Activated naive CD8-positive, alpha-beta T cell treated with anti-CD3 and anti-CD28 coated beads, Interleukin-2, amount 10 ng/mL, durations not matched to agents 7 days and 5 days (primary cell): Measurements from ENCODE around the gene CDYL. TPM values are rescaled to one million over a fixed set of nuclear protein-coding genes. Genes with fewer than 3 reads are reported as not detected.

Experiments used
- ATAC-seq: fragments of 150-1000 bp; cut with Tn5 transposase; one replicate; pipeline ENCODE4 v1.10.0; 2021; ENCODE audit warnings: low read depth, moderate library complexity
- POLR2A ChIA-PET: fragments of 350-600 bp; sonication (Branson Sonifier 250); formaldehyde crosslinking; loops from one replicate; lab custom pipeline; 2021; ENCODE audit warnings: antibody characterized with exemption; lab: Charles Lee
- DNase-seq: peaks from one replicate; pipeline ENCODE4 v3.0.0; 2021
- H3K27ac Mint-ChIP-seq: one replicate; pipeline ENCODE4 v1.8.0; 2022; ENCODE audit warnings: mild to moderate bottlenecking, mixed read lengths
- H3K27me3 Mint-ChIP-seq: one replicate; pipeline ENCODE4 v1.8.0; 2022; ENCODE audit warnings: mild to moderate bottlenecking, moderate library complexity, mixed read lengths
- H3K36me3 Mint-ChIP-seq: one replicate; pipeline ENCODE4 v1.8.0; 2021; ENCODE audit warnings: mild to moderate bottlenecking, mixed read lengths
- H3K4me1 Mint-ChIP-seq: one replicate; pipeline ENCODE4 v1.8.0; 2021; ENCODE audit warnings: mixed read lengths
- H3K4me3 Mint-ChIP-seq: one replicate; pipeline ENCODE4 v1.8.0; 2022; ENCODE audit warnings: mild to moderate bottlenecking, moderate library complexity, mixed read lengths
- H3K9me3 Mint-ChIP-seq: one replicate; pipeline ENCODE4 v1.8.0; 2021; ENCODE audit warnings: mixed read lengths
- total RNA-seq, 2 experiments: library from RNA; stranded (reverse); gene quantifications; one replicate each; pipeline ENCODE4 v1.2.3, GENCODE V29; 2021

Gene CDYL
- total RNA-seq, 2 experiments from 2014 or later = 44.0 to 46.7 TPM

DNA sequence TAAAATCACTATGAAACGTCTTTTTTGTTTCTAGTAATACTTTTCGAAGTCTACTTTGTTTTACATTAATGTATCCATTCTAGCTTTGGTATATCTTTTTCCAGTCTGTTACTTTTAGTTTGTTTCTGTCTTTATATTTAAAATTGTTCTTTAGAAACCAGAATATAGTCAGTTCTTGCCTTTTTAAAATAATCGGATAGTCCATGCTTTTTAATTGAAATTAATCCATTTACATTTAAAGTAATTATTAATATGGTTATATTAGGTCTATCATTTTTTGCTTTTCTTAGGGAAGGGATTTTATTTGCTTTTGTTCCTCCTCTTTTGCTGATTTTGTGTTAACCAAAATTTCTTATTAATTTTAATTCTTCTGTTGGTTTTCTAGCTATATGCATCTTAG, 23.7 kb downstream of the CDYL start:
- Mint-ChIP-seq H3K9me3 (peaks cover 1% of the 10 kb centered on the region), H3K36me3 (peaks cover 9% of the 10 kb centered on the region), H3K4me1 (peaks cover 30% of the 10 kb centered on the region), H3K4me3 (no peak overlapping the region), H3K27me3 (no peaks in the 10 kb centered on the region), H3K27ac (no peak overlapping the region)
- ATAC-seq (no peak), DNase-seq (no peak)
- POLR2A ChIA-PET = no interaction called here

DNA sequence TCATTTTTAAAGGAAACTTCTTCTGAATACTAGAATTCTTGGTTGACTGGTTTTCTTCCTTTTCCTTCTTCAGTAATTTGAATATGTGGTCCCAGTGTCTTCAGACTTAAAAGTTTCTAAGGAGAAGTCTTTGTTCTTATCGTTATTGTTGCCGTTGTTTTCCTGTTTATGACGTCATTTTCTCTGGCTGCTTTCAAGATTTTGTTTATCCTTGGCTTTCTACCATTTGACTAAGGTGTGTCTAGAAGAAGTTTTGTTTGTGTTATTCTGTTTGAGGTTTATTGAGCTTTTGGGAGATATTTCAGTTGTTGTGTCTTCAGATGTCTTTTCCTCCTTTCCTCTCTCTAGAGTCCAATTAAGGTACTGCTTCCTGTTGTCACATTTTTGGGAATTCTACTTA, 24.5 kb downstream of the CDYL start:
- no peak for DNase-seq
- H3K27me3 Mint-ChIP-seq = no peaks in the 10 kb centered on the region
- no peak overlapping the region for H3K27ac Mint-ChIP-seq
- peaks cover 8% of the 10 kb centered on the region for H3K36me3 Mint-ChIP-seq
- H3K4me3 Mint-ChIP-seq = no peak overlapping the region
- H3K9me3 Mint-ChIP-seq = peaks cover 1% of the 10 kb centered on the region
- POLR2A ChIA-PET = interaction anchor here (1.0 kb wide), 1 partner anchor 11 kb away, joined by 4 read pairs; no protein-coding TSS in a partner anchor
- ATAC-seq = no peak
- H3K4me1 Mint-ChIP-seq = peaks cover 32% of the 10 kb centered on the region

GRCh38 chr6:4801491-4802110, 25.4 kb downstream of the CDYL start:
- peaks cover 35% of the 10 kb centered on the region for H3K4me1 Mint-ChIP-seq
- peaks cover 1% of the 10 kb centered on the region for H3K9me3 Mint-ChIP-seq
- H3K4me3 Mint-ChIP-seq = peak overlapping the region; percentile 55
- POLR2A ChIA-PET = interaction anchor here (0.6 to 1.0 kb wide), 2 partner anchors 10 to 14 kb away, joined by 4 read pairs; no protein-coding TSS in a partner anchor
- H3K27ac Mint-ChIP-seq = no peak overlapping the region
- DNase-seq (no peak), ATAC-seq (peak; percentile 83)
- H3K27me3 Mint-ChIP-seq = no peaks in the 10 kb centered on the region
- H3K36me3 Mint-ChIP-seq = peaks cover 8% of the 10 kb centered on the region

DNA sequence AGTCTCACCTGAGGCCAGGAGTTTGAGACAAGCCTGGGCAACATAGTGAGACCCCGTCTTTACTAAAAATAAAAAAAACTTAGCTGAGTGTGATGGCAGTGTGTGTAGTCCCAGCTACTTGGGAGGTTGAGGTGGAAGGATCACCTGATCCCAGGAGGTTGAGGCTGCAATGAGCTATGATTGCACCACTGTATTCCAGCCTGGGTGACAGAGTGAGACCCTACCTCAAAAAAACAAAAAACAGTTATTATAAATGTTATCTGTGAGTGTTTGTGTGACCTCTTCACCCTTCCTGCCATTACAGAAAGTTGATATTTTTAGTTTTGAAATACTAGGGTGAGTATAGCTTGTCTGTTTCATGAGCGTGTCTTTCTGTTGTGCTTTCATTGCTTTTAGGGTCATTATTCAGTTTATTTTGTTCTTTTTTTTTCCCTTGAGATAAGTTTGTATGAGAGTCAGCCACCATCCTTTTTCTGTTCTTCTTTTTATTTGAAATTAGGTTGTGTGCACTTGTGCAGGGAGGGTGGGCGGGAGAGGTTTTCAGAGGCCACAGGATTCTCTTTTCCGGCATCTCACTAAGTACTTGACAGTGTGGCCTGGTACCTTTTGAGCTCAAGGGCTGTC, 26.2 kb downstream of the CDYL start:
- Mint-ChIP-seq H3K27me3 (no peaks in the 10 kb centered on the region), H3K36me3 (peaks cover 8% of the 10 kb centered on the region), H3K27ac (no peak overlapping the region), H3K4me1 (peaks cover 41% of the 10 kb centered on the region), H3K4me3 (no peak overlapping the region), H3K9me3 (peaks cover 1% of the 10 kb centered on the region)
- DNase-seq (no peak), ATAC-seq (no peak)
- POLR2A ChIA-PET = no interaction called here

DNA sequence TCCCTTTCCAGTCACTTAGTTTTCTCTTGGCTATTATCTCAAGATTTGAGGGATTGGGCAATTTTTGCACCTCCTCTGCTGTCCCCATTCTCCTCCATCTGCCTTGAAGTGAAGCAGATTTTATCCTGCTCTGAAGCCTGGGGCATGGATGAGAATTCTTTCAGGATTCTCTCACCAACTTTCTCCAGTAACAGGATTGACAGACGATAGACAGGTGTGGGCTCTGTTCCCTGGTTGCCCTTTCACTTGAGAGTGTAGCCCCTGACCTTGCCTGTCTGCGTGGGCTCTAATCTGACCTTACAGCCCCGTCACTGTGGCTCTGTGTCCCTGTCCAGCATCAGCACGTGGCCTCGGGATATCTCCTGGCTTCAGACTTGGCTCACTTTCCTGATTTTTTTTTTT, 27.1 kb downstream of the CDYL start:
- POLR2A ChIA-PET = no interaction called here

DNA sequence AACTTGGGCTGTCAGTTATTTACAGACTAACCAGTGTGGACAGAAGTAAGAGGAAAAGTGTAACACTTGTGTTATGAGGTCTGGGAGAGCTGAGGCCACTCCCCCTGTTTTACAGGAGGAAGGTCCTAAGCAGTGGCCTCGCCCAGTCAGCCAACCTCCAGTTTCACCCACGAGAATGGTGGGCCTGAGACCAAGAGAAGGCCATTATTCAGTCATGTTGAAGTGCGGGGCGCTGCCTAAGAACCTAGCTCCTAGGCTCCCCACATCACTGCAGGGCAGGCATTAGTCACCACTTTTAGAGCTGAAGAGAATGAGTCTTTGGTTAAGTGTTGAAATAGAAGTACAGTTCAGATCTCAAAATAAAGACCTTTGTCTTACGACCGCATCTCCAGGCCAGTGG, 27.9 kb downstream of the CDYL start:
- ATAC-seq (no peak), DNase-seq (no peak)
- no peak overlapping the region for H3K4me3 Mint-ChIP-seq
- no peak overlapping the region for H3K27ac Mint-ChIP-seq
- no peaks in the 10 kb centered on the region for H3K27me3 Mint-ChIP-seq
- POLR2A ChIA-PET = no interaction called here
- peaks cover under 1% of the 10 kb centered on the region for H3K9me3 Mint-ChIP-seq
- peaks cover 18% of the 10 kb centered on the region for H3K36me3 Mint-ChIP-seq
- peaks cover 38% of the 10 kb centered on the region for H3K4me1 Mint-ChIP-seq

More for the DNA sequence above, 27.1 kb downstream of the CDYL start:
- H3K27ac Mint-ChIP-seq = no peak overlapping the region
- H3K4me1 Mint-ChIP-seq = peaks cover 40% of the 10 kb centered on the region
- DNase-seq (no peak), ATAC-seq (no peak)
- H3K9me3 Mint-ChIP-seq = peaks cover 1% of the 10 kb centered on the region
- no peak overlapping the region for H3K4me3 Mint-ChIP-seq
- peaks cover 11% of the 10 kb centered on the region for H3K36me3 Mint-ChIP-seq
- H3K27me3 Mint-ChIP-seq = no peaks in the 10 kb centered on the region

DNA sequence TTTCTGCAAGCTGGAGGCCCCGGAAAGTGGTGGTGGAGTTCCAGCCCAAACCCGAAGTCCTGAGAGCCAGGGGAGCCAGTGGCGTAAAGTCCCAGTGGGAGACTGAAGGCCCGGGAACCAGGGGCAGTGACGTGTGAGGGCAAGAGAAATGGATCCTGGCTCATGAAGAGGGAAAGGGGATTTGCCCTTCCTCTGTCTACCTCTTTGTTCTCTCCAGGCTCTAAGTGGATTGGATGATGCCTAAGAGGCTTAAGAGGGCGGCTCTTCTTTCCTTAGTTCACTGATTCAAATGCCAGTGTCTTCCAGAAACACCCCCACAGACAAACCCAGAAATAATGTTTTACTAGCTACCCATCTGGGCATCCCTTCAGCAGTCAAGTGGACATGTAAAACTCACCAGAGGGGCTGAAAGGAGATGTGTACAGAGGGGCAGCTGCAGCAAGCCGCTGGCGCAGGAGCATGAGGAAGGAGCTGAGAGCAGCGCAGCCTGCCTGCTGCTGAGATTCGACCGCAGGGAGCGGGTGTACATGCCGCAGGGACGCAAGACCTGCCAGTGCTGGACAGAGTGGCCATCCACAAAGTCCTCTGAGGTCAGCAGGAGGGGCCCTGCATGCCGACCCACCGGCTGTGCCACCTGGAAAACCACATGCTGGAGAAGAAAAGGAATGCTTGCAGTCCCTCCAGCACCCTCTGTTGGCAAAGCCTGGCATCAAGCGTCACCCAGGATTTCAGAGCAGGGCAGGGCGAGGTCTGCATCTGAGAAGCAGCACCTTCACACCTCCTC, 29.5 kb downstream of the CDYL start:
- Mint-ChIP-seq H3K9me3 (peaks cover 8% of the 10 kb centered on the region), H3K4me1 (peaks cover 40% of the 10 kb centered on the region), H3K27me3 (no peaks in the 10 kb centered on the region), H3K27ac (no peak overlapping the region), H3K4me3 (no peak overlapping the region), H3K36me3 (peaks cover 18% of the 10 kb centered on the region)
- POLR2A ChIA-PET = no interaction called here
- ATAC-seq (no peak), DNase-seq (no peak)

DNA sequence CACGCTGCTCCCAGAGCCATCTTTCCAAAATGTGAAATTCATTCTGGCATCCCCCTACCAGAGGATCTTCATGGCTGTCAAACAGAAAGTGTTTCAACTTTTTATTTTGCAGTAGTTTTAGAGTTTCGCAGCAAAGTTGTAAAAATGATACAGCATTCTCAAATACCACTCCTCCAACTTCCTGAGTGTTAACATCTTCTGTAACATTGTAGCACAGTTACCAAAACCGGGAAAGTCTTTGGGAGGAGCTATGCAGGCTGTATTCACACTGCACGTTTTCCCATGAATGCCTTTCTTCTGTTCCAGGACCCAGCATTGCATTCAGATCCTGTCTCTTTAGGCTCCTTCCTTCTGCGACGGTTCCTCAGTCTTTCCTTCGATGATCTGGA, 30.1 kb downstream of the CDYL start:
- POLR2A ChIA-PET = no interaction called here
- peaks cover 18% of the 10 kb centered on the region for H3K36me3 Mint-ChIP-seq
- no peak overlapping the region for H3K4me3 Mint-ChIP-seq
- H3K27me3 Mint-ChIP-seq = no peaks in the 10 kb centered on the region
- ATAC-seq = no peak
- no peak for DNase-seq
- peaks cover 36% of the 10 kb centered on the region for H3K4me1 Mint-ChIP-seq
- no peak overlapping the region for H3K27ac Mint-ChIP-seq
- peaks cover 8% of the 10 kb centered on the region for H3K9me3 Mint-ChIP-seq

- peaks cover 18% of the 10 kb centered on the region for H3K36me3 Mint-ChIP-seq
- no peak for ATAC-seq
- H3K4me3 Mint-ChIP-seq = no peak overlapping the region
- no peaks in the 10 kb centered on the region for H3K27me3 Mint-ChIP-seq
- POLR2A ChIA-PET = no interaction called here
- H3K9me3 Mint-ChIP-seq = peaks cover 8% of the 10 kb centered on the region
- peaks cover 32% of the 10 kb centered on the region for H3K4me1 Mint-ChIP-seq
- no peak for DNase-seq
- H3K27ac Mint-ChIP-seq = no peak overlapping the region
These were observed 30.6 kb downstream of the CDYL start for GRCh38 chr6:4806791-4807190.

DNA sequence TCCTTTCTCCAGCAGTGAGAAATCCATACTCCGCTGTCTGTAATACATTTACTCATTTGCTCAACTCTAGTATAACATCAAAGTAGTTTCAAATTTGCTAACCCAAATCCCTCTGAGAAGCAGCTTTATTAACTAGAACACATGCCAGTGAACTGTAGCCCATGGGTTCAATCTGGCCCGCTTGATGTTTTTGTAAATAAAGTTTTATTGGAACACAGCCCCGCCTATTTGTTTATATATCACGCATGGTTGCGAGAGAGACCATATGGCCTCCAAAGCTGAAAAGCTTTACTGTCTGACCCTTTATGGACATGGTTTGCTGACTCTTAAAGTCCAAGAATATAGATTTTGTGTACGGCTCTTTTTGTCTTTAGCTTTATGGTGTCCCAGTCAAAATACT, 32.2 kb downstream of the CDYL start:
- Mint-ChIP-seq H3K9me3 (peaks cover 8% of the 10 kb centered on the region), H3K27ac (no peak overlapping the region), H3K36me3 (peaks cover 19% of the 10 kb centered on the region), H3K4me3 (no peak overlapping the region), H3K4me1 (peaks cover 22% of the 10 kb centered on the region), H3K27me3 (no peaks in the 10 kb centered on the region)
- POLR2A ChIA-PET = interaction anchor here (0.6 kb wide), 1 partner anchor 16 kb away, joined by 3 read pairs; no protein-coding TSS in a partner anchor
- DNase-seq = no peak
- ATAC-seq = no peak

- peaks cover 19% of the 10 kb centered on the region for H3K36me3 Mint-ChIP-seq
- DNase-seq = no peak
- no peak overlapping the region for H3K4me3 Mint-ChIP-seq
- H3K27ac Mint-ChIP-seq = no peak overlapping the region
- ATAC-seq = no peak
- peaks cover 31% of the 10 kb centered on the region for H3K4me1 Mint-ChIP-seq
- POLR2A ChIA-PET = interaction anchor here (1.4 kb wide), 1 partner anchor 9 kb away, joined by 4 read pairs; no protein-coding TSS in a partner anchor
- H3K9me3 Mint-ChIP-seq = peaks cover 8% of the 10 kb centered on the region
- no peaks in the 10 kb centered on the region for H3K27me3 Mint-ChIP-seq
These were observed 34.1 kb downstream of the CDYL start for GRCh38 chr6:4809999-4810918.

GRCh38 chr6:4812068-4812467, 35.9 kb downstream of the CDYL start:
- peaks cover 23% of the 10 kb centered on the region for H3K4me1 Mint-ChIP-seq
- H3K9me3 Mint-ChIP-seq = peaks cover 8% of the 10 kb centered on the region
- no peaks in the 10 kb centered on the region for H3K27me3 Mint-ChIP-seq
- peaks cover 19% of the 10 kb centered on the region for H3K36me3 Mint-ChIP-seq
- no peak overlapping the region for H3K27ac Mint-ChIP-seq
- DNase-seq = no peak
- no peak overlapping the region for H3K4me3 Mint-ChIP-seq
- no peak for ATAC-seq
- POLR2A ChIA-PET = interaction anchor here (1.4 kb wide), 1 partner anchor 11 kb away, joined by 4 read pairs; no protein-coding TSS in a partner anchor

GRCh38 chr6:4813055-4813454, 36.9 kb downstream of the CDYL start:
- no peak overlapping the region for H3K4me3 Mint-ChIP-seq
- POLR2A ChIA-PET = no interaction called here

More at GRCh38 chr6:4813055-4813454, 36.9 kb downstream of the CDYL start:
- Mint-ChIP-seq H3K36me3 (peaks cover 18% of the 10 kb centered on the region), H3K27me3 (no peaks in the 10 kb centered on the region), H3K27ac (no peak overlapping the region), H3K9me3 (peaks cover 8% of the 10 kb centered on the region), H3K4me1 (peaks cover 22% of the 10 kb centered on the region)
- ATAC-seq (no peak), DNase-seq (no peak)
